ENCODE results near the gene SNX20.

DNA sequence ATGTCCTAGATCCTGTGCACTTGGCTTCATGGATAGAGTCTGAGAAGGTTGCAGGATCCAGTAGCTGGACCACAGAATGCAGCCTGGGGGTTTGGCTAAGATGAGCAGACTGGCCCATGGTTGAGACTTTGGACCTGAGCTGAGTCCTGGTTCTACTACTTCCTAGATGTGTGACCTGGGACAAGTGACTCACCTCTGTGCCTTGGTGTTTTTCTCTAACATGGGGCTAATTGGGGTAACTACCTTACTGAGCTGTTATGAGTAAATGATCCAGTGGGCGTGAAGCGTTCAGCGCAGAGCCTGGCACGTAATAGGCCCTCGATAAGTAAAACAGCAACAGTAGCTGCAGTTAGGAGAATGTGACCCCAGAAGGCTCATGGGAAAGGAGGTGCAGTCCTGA is 38.8 kb downstream of the SNX20 start:
- TF ChIP-seq, protein P1, sequence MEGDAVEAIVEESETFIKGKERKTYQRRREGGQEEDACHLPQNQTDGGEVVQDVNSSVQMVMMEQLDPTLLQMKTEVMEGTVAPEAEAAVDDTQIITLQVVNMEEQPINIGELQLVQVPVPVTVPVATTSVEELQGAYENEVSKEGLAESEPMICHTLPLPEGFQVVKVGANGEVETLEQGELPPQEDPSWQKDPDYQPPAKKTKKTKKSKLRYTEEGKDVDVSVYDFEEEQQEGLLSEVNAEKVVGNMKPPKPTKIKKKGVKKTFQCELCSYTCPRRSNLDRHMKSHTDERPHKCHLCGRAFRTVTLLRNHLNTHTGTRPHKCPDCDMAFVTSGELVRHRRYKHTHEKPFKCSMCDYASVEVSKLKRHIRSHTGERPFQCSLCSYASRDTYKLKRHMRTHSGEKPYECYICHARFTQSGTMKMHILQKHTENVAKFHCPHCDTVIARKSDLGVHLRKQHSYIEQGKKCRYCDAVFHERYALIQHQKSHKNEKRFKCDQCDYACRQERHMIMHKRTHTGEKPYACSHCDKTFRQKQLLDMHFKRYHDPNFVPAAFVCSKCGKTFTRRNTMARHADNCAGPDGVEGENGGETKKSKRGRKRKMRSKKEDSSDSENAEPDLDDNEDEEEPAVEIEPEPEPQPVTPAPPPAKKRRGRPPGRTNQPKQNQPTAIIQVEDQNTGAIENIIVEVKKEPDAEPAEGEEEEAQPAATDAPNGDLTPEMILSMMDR (IDR thresholded peaks at IDR 0.05; ENCODE audit: low read depth, low read length): no peak
- no peak for TF ChIP-seq EZH2phosphoT487 (IDR thresholded peaks at IDR 0.05; ENCODE audit: low read depth)

All from OCI-LY3 (cell line).